H9 (cell line): ENCODE measurements around the gene MAST2. TPM values are rescaled to one million over a fixed set of nuclear protein-coding genes. Genes with fewer than 3 reads are reported as not detected.

Source experiments
- DNase-seq: peaks from one replicate; pipeline ENCODE4 v3.0.0-alpha.2; 2017
- H2AFZ ChIP-seq: one replicate; pipeline ENCODE4 v1.6.1; 2013; ENCODE audit warnings: mild to moderate bottlenecking, low read length, control low read depth, moderate library complexity
- H2AK5ac ChIP-seq: 2 replicates; pipeline ENCODE4 v1.6.1; 2013; ENCODE audit warnings: low read length, control low read depth, mixed read lengths; ENCODE audit not compliant: insufficient read length
- H2BK120ac ChIP-seq: one replicate; pipeline ENCODE4 v1.6.1; 2013; ENCODE audit warnings: low read depth, mild to moderate bottlenecking, low read length, control low read depth, inconsistent platforms; ENCODE audit not compliant: poor library complexity, severe bottlenecking
- H2BK12ac ChIP-seq: 2 replicates; pipeline ENCODE4 v1.6.1; 2013; ENCODE audit warnings: low read length, control low read depth, mixed read lengths, low read depth; ENCODE audit not compliant: insufficient read length
- H2BK15ac ChIP-seq: 2 replicates; pipeline ENCODE4 v1.6.1; 2013; ENCODE audit warnings: low read depth, low read length, control low read depth
- H2BK20ac ChIP-seq: one replicate; pipeline ENCODE4 v1.6.1; 2013; ENCODE audit warnings: low read depth, mild to moderate bottlenecking, low read length, control low read depth, inconsistent platforms; ENCODE audit not compliant: poor library complexity, severe bottlenecking
- H2BK5ac ChIP-seq: 2 replicates; pipeline ENCODE4 v1.6.1; 2013; ENCODE audit warnings: low read length, control low read depth, mixed read lengths; ENCODE audit not compliant: insufficient read length
- H3K14ac ChIP-seq: 2 replicates; pipeline ENCODE4 v1.6.1; 2013; ENCODE audit warnings: low read length, control low read depth; ENCODE audit not compliant: insufficient read depth
- H3K18ac ChIP-seq: 2 replicates; pipeline ENCODE4 v1.6.1; 2013; ENCODE audit warnings: low read depth, mild to moderate bottlenecking, mixed read lengths, low read length, control low read depth; ENCODE audit not compliant: insufficient read length
- H3K23ac ChIP-seq: 2 replicates; pipeline ENCODE4 v1.6.1; 2013; ENCODE audit warnings: low read length, control low read depth, mixed read lengths, low read depth; ENCODE audit not compliant: insufficient read length
- H3K23me2 ChIP-seq: 2 replicates; pipeline ENCODE4 v1.6.1; 2013; ENCODE audit warnings: low read depth, mild to moderate bottlenecking, mixed read lengths, low read length, control low read depth; ENCODE audit not compliant: insufficient read length, poor library complexity, severe bottlenecking
- H3K27ac ChIP-seq: 2 replicates; pipeline ENCODE4 v1.5.1; 2013; ENCODE audit warnings: low read length, control low read depth, mixed read lengths, low read depth; ENCODE audit not compliant: insufficient read length
- H3K27me3 ChIP-seq: 2 replicates; pipeline ENCODE4 v1.6.1; 2013; ENCODE audit warnings: low read length, control low read depth, inconsistent platforms; ENCODE audit not compliant: insufficient read depth
- H3K4ac ChIP-seq: 2 replicates; pipeline ENCODE4 v1.6.1; 2013; ENCODE audit warnings: low read depth, mild to moderate bottlenecking, control low read depth, inconsistent platforms, low read length, moderate library complexity
- H3K4me1 ChIP-seq: 2 replicates; pipeline ENCODE4 v1.6.1; 2013; ENCODE audit warnings: low read length, control low read depth, inconsistent platforms; ENCODE audit not compliant: insufficient read depth
- H3K4me2 ChIP-seq: 2 replicates; pipeline ENCODE4 v1.6.1; 2013; ENCODE audit warnings: low read length, control low read depth, mixed read lengths; ENCODE audit not compliant: insufficient read length, insufficient read depth
- H3K56ac ChIP-seq: 2 replicates; pipeline ENCODE4 v1.6.1; 2013; ENCODE audit warnings: low read depth, mild to moderate bottlenecking, mixed read lengths, low read length, control low read depth; ENCODE audit not compliant: insufficient read length
- H3K79me1 ChIP-seq: 2 replicates; pipeline ENCODE4 v1.6.1; 2013; ENCODE audit warnings: low read depth, mild to moderate bottlenecking, moderate library complexity, low read length, control low read depth, inconsistent platforms; ENCODE audit not compliant: insufficient read depth, poor library complexity, severe bottlenecking
- H3K79me2 ChIP-seq: 2 replicates; pipeline ENCODE4 v1.6.1; 2013; ENCODE audit warnings: low read length, control low read depth, inconsistent platforms; ENCODE audit not compliant: insufficient read depth
- H3K9ac ChIP-seq: 2 replicates; pipeline ENCODE4 v1.6.1; 2013; ENCODE audit warnings: low read length, control low read depth, mixed read lengths; ENCODE audit not compliant: insufficient read length; ENCODE audit errors: extremely low read depth
- H3K9me3 ChIP-seq: one replicate; pipeline ENCODE4 v1.6.1; 2013; ENCODE audit warnings: low read depth, low read length, inconsistent platforms; ENCODE audit not compliant: control insufficient read depth
- H3T11ph ChIP-seq: one replicate; pipeline ENCODE4 v1.6.1; 2013; ENCODE audit warnings: mild to moderate bottlenecking, low read length, control low read depth, inconsistent platforms
- H4K20me1 ChIP-seq: one replicate; pipeline ENCODE4 v1.6.1; 2013; ENCODE audit not compliant: control insufficient read depth, insufficient read length, insufficient read depth
- H4K5ac ChIP-seq: 2 replicates; pipeline ENCODE4 v1.6.1; 2013; ENCODE audit warnings: low read depth, mild to moderate bottlenecking, mixed read lengths, low read length, control low read depth; ENCODE audit not compliant: insufficient read length
- H4K8ac ChIP-seq: replicated peaks from 2 replicates; pipeline ENCODE4 v1.6.1; 2013; ENCODE audit warnings: low read length, control low read depth, mixed read lengths, low read depth; ENCODE audit not compliant: insufficient read length
- H4K91ac ChIP-seq: 2 replicates; pipeline ENCODE4 v1.6.1; 2013; ENCODE audit warnings: low read depth, mild to moderate bottlenecking, moderate library complexity, mixed read lengths, low read length, control low read depth; ENCODE audit not compliant: insufficient read length
- H3K27ac Mint-ChIP-seq, 3 experiments: 2 replicates in 2 of 3; 3 replicates in 1 of 3; pipeline ENCODE4 v1.8.0; 2020 to 2021; ENCODE audit warnings: mixed read lengths in 3 of 3, mild to moderate bottlenecking in 1 of 3, moderate library complexity in 1 of 3
- H3K27me3 Mint-ChIP-seq: 2 replicates; pipeline ENCODE4 v1.8.0; 2021; ENCODE audit warnings: low read depth, mild to moderate bottlenecking, moderate library complexity, mixed read lengths
- H3K36me3 Mint-ChIP-seq, 3 experiments: 2 replicates in 2 of 3; 3 replicates in 1 of 3; pipeline ENCODE4 v1.8.0; 2020 to 2021; ENCODE audit warnings: low read depth in 3 of 3, mixed read lengths in 3 of 3; ENCODE audit not compliant: insufficient read depth in 1 of 3
- H3K4me1 Mint-ChIP-seq, 2 experiments: 2 replicates each; pipeline ENCODE4 v1.8.0; 2020; ENCODE audit warnings: mixed read lengths in 2 of 2
- H3K4me3 Mint-ChIP-seq, 2 experiments: 2 replicates in 1 of 2; 3 replicates in 1 of 2; pipeline ENCODE4 v1.8.0; 2020 to 2021; ENCODE audit warnings: mild to moderate bottlenecking in 2 of 2, mixed read lengths in 2 of 2, moderate library complexity in 1 of 2
- H3K9me3 Mint-ChIP-seq, 2 experiments: 2 replicates in 1 of 2; 3 replicates in 1 of 2; pipeline ENCODE4 v1.8.0; 2020; ENCODE audit warnings: mild to moderate bottlenecking in 2 of 2, mixed read lengths in 2 of 2, moderate library complexity in 1 of 2
- WGBS: extraction: QIAGEN DNeasy Blood & Tissue Kit; methylation state at CpG from one replicate; pipeline ENCODE4 v1.1.7; 2013; ENCODE audit warnings: missing lambda C conversion rate, low lambda C conversion rate, mixed read lengths; ENCODE audit not compliant: insufficient read length; ENCODE audit errors: extremely low coverage; 5-methylcytosine and 5-hydroxymethylcytosine counted together
- total RNA-seq: library from RNA; stranded (reverse); gene quantifications from 2 replicates; pipeline ENCODE4 v1.2.1, GENCODE V29; 2021
- TF ChIP-seq, protein P1 (sequence below): fragments of 200-600 bp; sonication (generic); conservative IDR thresholded peaks from 3 replicates; pipeline ENCODE4 v1.8.0; 2021; ENCODE audit warnings: antibody characterized with exemption, mild to moderate bottlenecking

Gene MAST2
- total RNA-seq, 1 experiment from 2014 or later: 28.8 TPM

DNA sequence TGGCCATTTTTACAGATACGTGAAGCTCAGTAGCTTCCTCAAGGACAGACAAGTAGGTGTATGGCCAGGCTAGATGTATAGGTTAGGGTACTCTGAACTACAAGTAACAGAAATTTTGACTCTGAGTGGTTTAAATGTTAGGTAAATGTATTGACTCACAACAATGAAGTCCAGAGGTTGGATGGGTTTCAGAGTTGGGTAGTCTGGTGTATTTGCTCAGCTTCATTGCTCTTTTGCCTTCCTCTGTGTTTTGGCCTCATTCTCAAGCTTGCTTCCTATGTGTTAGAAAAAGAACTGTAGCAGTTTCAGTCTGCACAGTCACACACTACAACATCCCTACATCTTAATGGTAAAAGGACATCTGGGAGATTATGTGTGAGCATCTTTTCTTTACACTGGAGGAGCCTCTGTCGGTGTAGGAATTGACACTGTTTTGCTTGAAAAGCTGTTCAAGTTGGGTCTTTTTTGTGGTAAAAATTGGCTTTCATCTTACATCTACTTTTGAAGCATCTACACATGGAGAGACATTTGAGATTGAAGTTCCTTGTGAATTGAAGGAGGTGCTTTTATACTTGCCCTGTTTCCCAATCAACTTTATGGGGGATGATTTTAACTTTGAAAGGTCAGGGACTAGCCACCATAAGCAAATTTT is 64.4 kb downstream of the MAST2 start:
- H3K79me1 ChIP-seq: peaks cover 2% of the 10 kb centered on the region
- H3K23ac ChIP-seq: no peak overlapping the region
- no peak overlapping the region for H3K56ac ChIP-seq
- peaks cover 24 to 30% of the 10 kb centered on the region in 2 experiments for H3K4me1 Mint-ChIP-seq
- no peaks in the 10 kb centered on the region for H3K36me3 Mint-ChIP-seq
- H3T11ph ChIP-seq: no peak overlapping the region
- H4K8ac ChIP-seq: no peak overlapping the region
- 0 out of 2 replicates have a peak, but pooled peaks cover 3% of the 10 kb centered on the region for H3K79me2 ChIP-seq
- no peak overlapping the region for H3K27ac ChIP-seq
- no CpG with 5 or more reads among the region's 2 CpGs for WGBS
- H4K20me1 ChIP-seq: no peaks in the 10 kb centered on the region
- H2BK15ac ChIP-seq: no peak overlapping the region
- no peak overlapping the region for H2BK120ac ChIP-seq
- H3K23me2 ChIP-seq: no peaks in the 10 kb centered on the region
- TF ChIP-seq, protein P1, sequence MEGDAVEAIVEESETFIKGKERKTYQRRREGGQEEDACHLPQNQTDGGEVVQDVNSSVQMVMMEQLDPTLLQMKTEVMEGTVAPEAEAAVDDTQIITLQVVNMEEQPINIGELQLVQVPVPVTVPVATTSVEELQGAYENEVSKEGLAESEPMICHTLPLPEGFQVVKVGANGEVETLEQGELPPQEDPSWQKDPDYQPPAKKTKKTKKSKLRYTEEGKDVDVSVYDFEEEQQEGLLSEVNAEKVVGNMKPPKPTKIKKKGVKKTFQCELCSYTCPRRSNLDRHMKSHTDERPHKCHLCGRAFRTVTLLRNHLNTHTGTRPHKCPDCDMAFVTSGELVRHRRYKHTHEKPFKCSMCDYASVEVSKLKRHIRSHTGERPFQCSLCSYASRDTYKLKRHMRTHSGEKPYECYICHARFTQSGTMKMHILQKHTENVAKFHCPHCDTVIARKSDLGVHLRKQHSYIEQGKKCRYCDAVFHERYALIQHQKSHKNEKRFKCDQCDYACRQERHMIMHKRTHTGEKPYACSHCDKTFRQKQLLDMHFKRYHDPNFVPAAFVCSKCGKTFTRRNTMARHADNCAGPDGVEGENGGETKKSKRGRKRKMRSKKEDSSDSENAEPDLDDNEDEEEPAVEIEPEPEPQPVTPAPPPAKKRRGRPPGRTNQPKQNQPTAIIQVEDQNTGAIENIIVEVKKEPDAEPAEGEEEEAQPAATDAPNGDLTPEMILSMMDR: no peak
- 0 out of 7 replicates have a peak overlapping the region, but pooled peaks of 1 of the 3 experiments have one; percentile 4 for H3K27ac Mint-ChIP-seq
- H3K14ac ChIP-seq: no peak overlapping the region
- H3K4me2 ChIP-seq: no peak overlapping the region
- no peak overlapping the region for H2BK12ac ChIP-seq
- no peaks in the 10 kb centered on the region for H3K9me3 ChIP-seq
- no peaks in the 10 kb centered on the region for H3K27me3 ChIP-seq
- H3K9me3 Mint-ChIP-seq: no peaks in the 10 kb centered on the region
- H3K27me3 Mint-ChIP-seq: no peaks in the 10 kb centered on the region
- H4K5ac ChIP-seq: no peak overlapping the region
- H2AFZ ChIP-seq: no peak overlapping the region
- H2AK5ac ChIP-seq: no peak overlapping the region
- no peak for DNase-seq
- H2BK20ac ChIP-seq: no peak overlapping the region
- no peak overlapping the region for H3K9ac ChIP-seq
- H3K4me3 Mint-ChIP-seq: no peak overlapping the region
- no peak overlapping the region for H4K91ac ChIP-seq
- H3K4ac ChIP-seq: no peak overlapping the region
- H2BK5ac ChIP-seq: no peak overlapping the region
- H3K4me1 ChIP-seq: no peaks in the 10 kb centered on the region
- H3K18ac ChIP-seq: no peak overlapping the region
